GM19035 (cell line): Measurements from ENCODE around the gene RNGTT.
A peak's percentile ranks its signal among the peaks of the same experiment; 100 is the strongest.
"Not testable (repeated sequence)": the region's sequence is repeated elsewhere in the genome, so short reads cannot be mapped to it uniquely, and the experiment has no call there.

Experiments
- ATAC-seq: cut with Tn5 transposase; IDR thresholded peaks from one replicate; pipeline ENCODE4 v1.9.1; 2021; ENCODE audit not compliant: unreplicated experiment

Gene RNGTT

GRCh38 chr6:88825856-88826255, 137.6 kb downstream of the RNGTT start:
- no peak for ATAC-seq

- ATAC-seq: no peak
Observed at GRCh38 chr6:88823998-88824397, 139.4 kb downstream of the RNGTT start.

GRCh38 chr6:88815491-88815890, 147.9 kb downstream of the RNGTT start:
- no peak for ATAC-seq

- no peak for ATAC-seq
Observed at GRCh38 chr6:88814909-88815308, 148.5 kb downstream of the RNGTT start.

- ATAC-seq: no peak
Observed at GRCh38 chr6:88813045-88813444, 150.4 kb downstream of the RNGTT start.

GRCh38 chr6:88810701-88811100, 152.7 kb downstream of the RNGTT start:
- no peak for ATAC-seq

GRCh38 chr6:88810089-88810488, 153.3 kb downstream of the RNGTT start:
- ATAC-seq: no peak

- ATAC-seq: no peak
Observed at GRCh38 chr6:88808381-88808780, 155.0 kb downstream of the RNGTT start.

- no peak for ATAC-seq
Observed at GRCh38 chr6:88807622-88808021, 155.8 kb downstream of the RNGTT start.

GRCh38 chr6:88806728-88807127, 156.7 kb downstream of the RNGTT start:
- ATAC-seq: no peak

- ATAC-seq: no peak
Observed at GRCh38 chr6:88804701-88805100, 158.7 kb downstream of the RNGTT start.

GRCh38 chr6:88785478-88785877, 177.9 kb downstream of the RNGTT start:
- no peak for ATAC-seq

- ATAC-seq: peak; percentile 83
Observed at GRCh38 chr6:88780714-88781389, 182.6 kb downstream of the RNGTT start.

- no peak for ATAC-seq
Observed at GRCh38 chr6:88775866-88776571, 187.4 kb downstream of the RNGTT start.

GRCh38 chr6:88768114-88768513, 195.3 kb downstream of the RNGTT start:
- not testable (repeated sequence) for ATAC-seq

GRCh38 chr6:88764081-88764480, 199.3 kb downstream of the RNGTT start:
- no peak for ATAC-seq

- ATAC-seq: no peak
Observed at GRCh38 chr6:88763160-88763559, 200.3 kb downstream of the RNGTT start.

- peak; percentile 73 for ATAC-seq
Observed at GRCh38 chr6:88761237-88762031, 202.0 kb downstream of the RNGTT start.

- no peak for ATAC-seq
Observed at GRCh38 chr6:88760091-88760490, 203.3 kb downstream of the RNGTT start.

- no peak for ATAC-seq
Observed at GRCh38 chr6:88750936-88751335, 212.5 kb downstream of the RNGTT start.

- no peak for ATAC-seq
Observed at GRCh38 chr6:88749849-88750248, 213.6 kb downstream of the RNGTT start.

GRCh38 chr6:88748141-88748540, 215.3 kb downstream of the RNGTT start:
- ATAC-seq: no peak
